IMR-90 (cell line): ENCODE data around the gene JPT1. TPM values are rescaled to one million over a fixed set of nuclear protein-coding genes. Genes with fewer than 3 reads are reported as not detected.

Experiments used
- ATAC-seq: fragments of 200-7000 bp; cut with Tn5 transposase; 2 replicates; pipeline ENCODE4 v1.9.1; 2020; ENCODE audit warnings: low read depth, mild to moderate bottlenecking, moderate library complexity
- BruUV-seq: library from RNA; stranded (reverse); fragments of 400-500 nt; replicated peaks from 2 replicates; lab custom pipeline; 2021; lab: Mats Ljungman, UMichigan
- CTCF ChIA-PET: fragments of 300-600 bp; formaldehyde crosslinking; extraction: SDS; loops from one replicate; lab custom pipeline; 2021; ENCODE audit warnings: antibody characterized with exemption; lab: Yijun Ruan, JAX
- POLR2A ChIA-PET: fragments of 300-600 bp; sonication (Branson Sonifier 250); formaldehyde crosslinking; loops from one replicate; lab custom pipeline; 2022; ENCODE audit warnings: antibody characterized with exemption; ENCODE audit not compliant: unreplicated experiment; lab: Charles Lee
- DNase-seq: peaks from one replicate; pipeline ENCODE4 v3.0.0; 2013
- H2AFZ ChIP-seq: replicated peaks from 2 replicates; pipeline ENCODE3; 2013; ENCODE audit warnings: low read length, mild to moderate bottlenecking; ENCODE audit not compliant: poor library complexity
- H2AK5ac ChIP-seq: 2 replicates; pipeline ENCODE4 v1.6.1; 2013; ENCODE audit warnings: low read depth, low read length, inconsistent platforms
- H2AK9ac ChIP-seq: replicated peaks from 2 replicates; pipeline ENCODE3; 2013; ENCODE audit warnings: mild to moderate bottlenecking, low read depth, low read length, moderate library complexity; ENCODE audit not compliant: poor library complexity
- H2BK120ac ChIP-seq: 2 replicates; pipeline ENCODE4 v1.6.1; 2013; ENCODE audit warnings: low read depth, low read length, inconsistent platforms
- H2BK15ac ChIP-seq: 3 replicates; pipeline ENCODE4 v1.6.1; 2013; ENCODE audit warnings: low read depth, low read length, inconsistent platforms
- H2BK20ac ChIP-seq: 2 replicates; pipeline ENCODE4 v1.6.1; 2013; ENCODE audit warnings: low read depth, mild to moderate bottlenecking, inconsistent platforms, low read length, moderate library complexity
- H2BK5ac ChIP-seq: 2 replicates; pipeline ENCODE4 v1.6.1; 2013; ENCODE audit warnings: mild to moderate bottlenecking, low read depth, low read length, inconsistent platforms; ENCODE audit not compliant: poor library complexity, severe bottlenecking
- H3K14ac ChIP-seq: replicated peaks from 2 replicates; pipeline ENCODE4 v1.6.1; 2013; ENCODE audit warnings: low read depth, low read length, inconsistent platforms
- H3K18ac ChIP-seq: 2 replicates; pipeline ENCODE4 v1.6.1; 2013; ENCODE audit warnings: low read depth, low read length, control low read depth
- H3K23ac ChIP-seq: 2 replicates; pipeline ENCODE4 v1.6.1; 2013; ENCODE audit warnings: low read depth, low read length, inconsistent platforms
- H3K27ac ChIP-seq: 2 replicates; pipeline ENCODE4 v1.5.1; 2013; ENCODE audit warnings: mild to moderate bottlenecking, control low read depth, low read length; ENCODE audit not compliant: insufficient read depth
- H3K27me3 ChIP-seq: 2 replicates; pipeline ENCODE4 v1.6.1; 2013; ENCODE audit warnings: low read length; ENCODE audit not compliant: control insufficient read depth, insufficient read depth
- H3K36me3 ChIP-seq: 2 replicates; pipeline ENCODE4 v1.6.1; 2013; ENCODE audit warnings: low read length, mixed read lengths; ENCODE audit not compliant: control insufficient read depth, insufficient read depth
- H3K4ac ChIP-seq: 2 replicates; pipeline ENCODE4 v1.6.1; 2013; ENCODE audit warnings: low read depth, low read length, inconsistent platforms
- H3K4me1 ChIP-seq: 2 replicates; pipeline ENCODE4 v1.6.1; 2013; ENCODE audit warnings: low read length, mixed read lengths; ENCODE audit not compliant: control insufficient read depth, insufficient read depth
- H3K4me2 ChIP-seq: 2 replicates; pipeline ENCODE4 v1.6.1; 2013; ENCODE audit warnings: low read depth, mild to moderate bottlenecking, control low read depth, low read length, moderate library complexity
- H3K4me3 ChIP-seq: 2 replicates; pipeline ENCODE4 v1.5.1; 2013; ENCODE audit warnings: low read depth, mild to moderate bottlenecking, control low read depth, low read length, moderate library complexity; ENCODE audit not compliant: insufficient read depth
- H3K56ac ChIP-seq: 2 replicates; pipeline ENCODE4 v1.6.1; 2013; ENCODE audit warnings: low read length, inconsistent platforms; ENCODE audit not compliant: insufficient read depth; ENCODE audit errors: extremely low read depth
- H3K79me1 ChIP-seq, 2 experiments: 2 replicates each; pipeline ENCODE4 v1.6.1; 2013; ENCODE audit warnings: low read length in 2 of 2, inconsistent platforms in 1 of 2, low read depth in 1 of 2
- H3K9ac ChIP-seq: 2 replicates; pipeline ENCODE4 v1.6.1; 2013; ENCODE audit warnings: low read depth, low read length, control low read depth
- H3K9me1 ChIP-seq: 2 replicates; pipeline ENCODE4 v1.6.1; 2013; ENCODE audit warnings: low read length, inconsistent platforms; ENCODE audit not compliant: insufficient read depth
- H3K9me3 ChIP-seq: 2 replicates; pipeline ENCODE4 v1.6.1; 2013; ENCODE audit warnings: low read length; ENCODE audit not compliant: control insufficient read depth, insufficient read depth
- H4K20me1 ChIP-seq: 2 replicates; pipeline ENCODE4 v1.6.1; 2013; ENCODE audit warnings: low read length, inconsistent platforms; ENCODE audit not compliant: insufficient read depth
- H4K5ac ChIP-seq: 2 replicates; pipeline ENCODE4 v1.6.1; 2013; ENCODE audit warnings: mild to moderate bottlenecking, low read depth, low read length, control low read depth
- H4K8ac ChIP-seq, 2 experiments: 2 replicates each; pipeline ENCODE4 v1.6.1; 2013; ENCODE audit warnings: low read depth in 2 of 2, low read length in 2 of 2, control low read depth in 1 of 2, inconsistent platforms in 1 of 2
- H4K91ac ChIP-seq: 2 replicates; pipeline ENCODE4 v1.6.1; 2013; ENCODE audit warnings: low read depth, low read length, inconsistent platforms; ENCODE audit not compliant: insufficient read depth
- BHLHE40 ChIP-seq: fragments of 150-350 bp; IDR thresholded peaks from 2 replicates; pipeline ENCODE4 v1.6.1; 2016; ENCODE audit warnings: mild to moderate bottlenecking, low read depth, low read length
- CEBPB ChIP-seq: IDR thresholded peaks from 2 replicates; pipeline ENCODE4 v1.6.1; 2012; ENCODE audit warnings: low read depth, low read length, improper control_type of control experiment
- CHD1 ChIP-seq: IDR thresholded peaks from 2 replicates; pipeline ENCODE4 v1.6.1; 2012; ENCODE audit warnings: low read depth, low read length, improper control_type of control experiment
- CTCF ChIP-seq: conservative IDR thresholded peaks from 2 replicates; pipeline ENCODE4 v1.5.1; 2012; ENCODE audit warnings: mild to moderate bottlenecking, low read depth, low read length, improper control_type of control experiment
- ELK1 ChIP-seq: fragments of 150-350 bp; IDR thresholded peaks from 2 replicates; pipeline ENCODE4 v1.6.1; 2016; ENCODE audit warnings: low read depth, mild to moderate bottlenecking, low read length, moderate library complexity, borderline replicate concordance
- FOS ChIP-seq: fragments of 150-350 bp; IDR thresholded peaks from 2 replicates; pipeline ENCODE4 v1.6.1; 2016; ENCODE audit warnings: low read depth, low read length
- MAZ ChIP-seq: IDR thresholded peaks from 2 replicates; pipeline ENCODE4 v1.6.1; 2012; ENCODE audit warnings: low read depth, mild to moderate bottlenecking, low read length, improper control_type of control experiment, moderate library complexity, borderline replicate concordance
- MXI1 ChIP-seq: IDR thresholded peaks from 2 replicates; pipeline ENCODE4 v1.6.1; 2012; ENCODE audit warnings: low read depth, mild to moderate bottlenecking, low read length, moderate library complexity, borderline replicate concordance
- NFE2L2 ChIP-seq: fragments of 150-350 bp; IDR thresholded peaks from 2 replicates; pipeline ENCODE4 v1.6.1; 2016; ENCODE audit warnings: low read depth, mild to moderate bottlenecking, low read length
- POLR2A ChIP-seq: IDR thresholded peaks from 2 replicates; pipeline ENCODE4 v1.6.1; 2012; ENCODE audit warnings: mild to moderate bottlenecking, low read depth, low read length
- RAD21 ChIP-seq: IDR thresholded peaks from 2 replicates; pipeline ENCODE4 v1.6.1; 2012; ENCODE audit warnings: low read length, improper control_type of control experiment
- RCOR1 ChIP-seq: IDR thresholded peaks from 2 replicates; pipeline ENCODE4 v1.6.1; 2012; ENCODE audit warnings: mild to moderate bottlenecking, low read length, improper control_type of control experiment; ENCODE audit not compliant: insufficient replicate concordance
- RFX5 ChIP-seq: IDR thresholded peaks from 2 replicates; pipeline ENCODE4 v1.8.0; 2012; ENCODE audit warnings: low read depth, mild to moderate bottlenecking, low read length, moderate library complexity
- SMC3 ChIP-seq: fragments of 150-350 bp; IDR thresholded peaks from 2 replicates; pipeline ENCODE4 v1.6.1; 2016; ENCODE audit warnings: low read depth, mild to moderate bottlenecking, antibody characterized with exemption, low read length, moderate library complexity
- WGBS, 2 experiments: methylation state at CpG; one replicate each; pipeline versions ENCODE4 v1.1.5 to v1.1.7; 2013; ENCODE audit warnings: missing lambda C conversion rate in 2 of 2; ENCODE audit not compliant: insufficient read length in 1 of 2; ENCODE audit errors: extremely low coverage in 2 of 2; 5-methylcytosine and 5-hydroxymethylcytosine counted together
- dilution Hi-C: fragments of 300-500 bp; cut with HindIII; formaldehyde crosslinking; loops from one replicate; pipeline ENCODE4 v1.14.3; 2018; ENCODE audit warnings: low sequenced_read_pairs; ENCODE audit not compliant: unreplicated experiment
- in situ Hi-C: fragments of 300-500 bp; cut with MboI; formaldehyde crosslinking; loops from 3 replicates; pipeline ENCODE4 v1.14.3; 2019; ENCODE audit warnings: low sequenced_read_pairs, inconsistent platforms, mixed read lengths
- intact Hi-C: fragments of 100-400 bp; cut with micrococcal nuclease; formaldehyde crosslinking; loops from 2 replicates; pipeline ENCODE4 v1.10.0; 2022
- polyA plus RNA-seq, 3 experiments: library from polyadenylated mRNA; depleted of rRNA; stranded (reverse); fragments of >200 nt; gene quantifications; 2 replicates each; pipeline ENCODE4 v1.2.3, GENCODE V29; 2012; ENCODE audit warnings: low replicate concordance in 1 of 3
- total RNA-seq: library from RNA; depleted of rRNA; stranded (reverse); fragments of >200 nt; gene quantifications from 2 replicates; pipeline ENCODE4 v1.2.3, GENCODE V29; 2012

Gene JPT1
- total and polyA plus RNA-seq, 2 of the 4 experiments (the other 2 are of a cell fraction): 118 to 272 TPM

- ATAC-seq: peak; percentile 49
- Histone ChIP-seq H2AK5ac (peak overlapping the region; percentile 71), H3K23ac (peak overlapping the region; percentile 78), H3K4me2 (peak overlapping the region; percentile 83), H3K9me3 (no peaks in the 10 kb centered on the region), H3K36me3 (peaks cover 19% of the 10 kb centered on the region), H3K27me3 (no peaks in the 10 kb centered on the region), H3K79me1 (peaks cover 5 to 61% of the 10 kb centered on the region in 2 experiments), H3K4me1 (no peaks in the 10 kb centered on the region; the same call in 1 of the 2 replicates), H2BK15ac (0 out of 3 replicates have a peak overlapping the region, but pooled peaks have one; percentile 8), H2BK5ac (peak overlapping the region; percentile 61), H2BK120ac (no peak overlapping the region), H3K56ac (no peak overlapping the region), H3K27ac (peak overlapping the region; percentile 87), H3K4ac (peak overlapping the region; percentile 49), H4K91ac (peak overlapping the region; percentile 25; the same call in 1 of the 2 replicates), H4K5ac (peak overlapping the region; percentile 21), H3K14ac (peak overlapping the region; percentile 56; the same call in 1 of the 2 replicates), H2AFZ (peak overlapping the region; percentile 95), H4K20me1 (peaks cover 12% of the 10 kb centered on the region), H2AK9ac (peak overlapping the region; percentile 26), H2BK20ac (no peak overlapping the region), H3K18ac (no peak overlapping the region; the same call in 1 of the 2 replicates), H4K8ac (peak overlapping the region; percentile 80 to 92; a peak in 3 of 4 replicates), H3K4me3 (peak overlapping the region; percentile 91), H3K9me1 (peaks cover 17% of the 10 kb centered on the region; the same call in 1 of the 2 replicates), H3K9ac (peak overlapping the region; percentile 85)
- 0% methylated on average over 11 of the region's 29 CpGs; no CpG with 5 or more reads in 1 of the 2 experiments for WGBS, 2 experiments
- DNase-seq: peak; percentile 58
- in situ Hi-C loops: no loop called here
- no TSS peak for BruUV-seq
- POLR2A ChIA-PET: no interaction called here
- intact Hi-C loops: no loop called here
- dilution Hi-C loops: no loop called here
- CTCF ChIA-PET: interaction anchor here (0.6 to 1.9 kb wide), 3 partner anchors 17 to 50 kb away, joined by 4 to 10 read pairs (median 7); no protein-coding TSS in a partner anchor
- TF ChIP-seq RAD21 (peak; percentile 35; the same call in 1 of the 2 replicates), CTCF (peak; percentile 56), CHD1 (no peak), BHLHE40 (peak; percentile 47; the same call in 1 of the 2 replicates), NFE2L2 (no peak), CEBPB (no peak), POLR2A (no peak), RFX5 (no peak), ELK1 (no peak), SMC3 (peak; percentile 41), MXI1 (peak; percentile 61; the same call in 1 of the 2 replicates), MAZ (no peak), FOS (no peak), RCOR1 (no peak)
Observed at GRCh38 chr17:75130632-75131277, 23.6 kb downstream of the JPT1 start.
